ENCODE results near the gene FAM193A.

GRCh38 chr4:2722033-2722432, 185.6 kb downstream of the FAM193A start:
- TF ChIP-seq EP300 (IDR thresholded peaks at IDR 0.05; ENCODE audit: borderline replicate concordance): no peak
- no peak for TF ChIP-seq CEBPB (IDR thresholded peaks at IDR 0.05)
- no peak for TF ChIP-seq FOXM1 (IDR thresholded peaks at IDR 0.05; ENCODE audit: borderline replicate concordance, low read depth)
- TF ChIP-seq TAF1 (IDR thresholded peaks at IDR 0.05; ENCODE audit: low read depth): no peak
- TF ChIP-seq MAX (IDR thresholded peaks at IDR 0.05): no peak
- no peak for TF ChIP-seq YY1 (IDR thresholded peaks at IDR 0.05; ENCODE audit: low read depth)

Data from Ishikawa (cell line).